Activated T-cell treated with anti-CD3 and anti-CD28 coated beads for 4 hours (primary cell): ENCODE data around the gene CCNL2.
"Not testable (repeated sequence)": the region's sequence is repeated elsewhere in the genome, so short reads cannot be mapped to it uniquely, and the experiment has no call there.

Experiments used
- DNase-seq: peaks from one replicate; pipeline ENCODE4 v3.0.0-alpha.2; 2020

The CCNL2 gene

DNA sequence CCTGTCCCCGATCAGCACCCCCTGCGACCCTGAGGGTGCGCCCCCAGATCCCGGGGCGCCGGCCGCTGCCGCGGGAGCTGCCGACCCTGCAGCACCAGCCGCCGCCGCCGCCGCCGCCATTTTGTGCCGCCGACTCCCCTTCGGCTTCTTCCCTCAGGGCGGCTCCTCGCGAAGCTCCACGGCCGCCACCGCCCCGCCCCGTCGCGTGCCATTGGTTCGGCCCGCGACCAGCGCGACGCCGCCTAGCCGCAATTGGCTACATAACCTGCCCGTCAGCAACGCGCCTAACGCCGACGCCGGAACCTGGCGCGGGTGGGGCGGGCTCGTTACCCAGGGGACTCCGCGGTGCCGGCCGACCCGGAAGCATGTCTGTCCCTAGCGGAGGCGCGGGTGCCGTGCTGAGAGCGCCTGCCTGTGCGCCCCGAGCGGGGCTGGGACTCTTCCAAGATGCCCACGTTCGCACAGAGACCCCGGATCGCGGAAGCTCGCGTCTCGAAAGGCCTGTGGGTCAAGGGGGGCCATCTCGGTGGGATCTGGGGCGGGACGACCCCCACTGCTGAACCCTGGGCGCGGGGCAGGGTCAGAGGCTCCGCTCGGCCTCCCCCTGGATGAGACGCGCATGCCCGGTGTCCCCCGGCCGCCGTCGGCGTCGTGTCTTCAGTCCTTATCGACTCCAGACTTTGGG is at the start of gene CCNL2:
Gene CCNL2 (minus strand): TSS at position 149 of the 685 bp plus-strand sequence. CDS start 29 bp downstream, at position 120.
- DNase-seq: peak; percentile 98

DNA sequence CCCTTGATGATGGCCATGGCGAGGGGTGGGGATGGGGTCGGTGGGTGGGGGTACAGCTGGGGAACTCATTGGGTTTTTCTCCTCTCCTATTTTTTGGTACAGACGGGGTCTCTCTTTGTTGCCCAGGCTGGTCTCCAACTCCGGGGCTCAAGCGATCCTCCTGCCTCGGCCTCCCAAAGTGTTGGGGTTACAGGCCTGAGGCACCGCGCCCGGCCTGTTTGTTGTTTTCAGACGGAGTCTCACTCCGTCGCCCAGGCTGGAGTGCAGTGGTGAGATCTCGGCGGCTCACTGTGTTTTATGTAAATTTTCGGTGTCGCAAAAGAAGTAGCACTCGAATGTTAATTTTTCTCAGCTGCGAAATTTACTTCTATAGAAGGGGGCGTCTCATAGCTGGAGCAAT is 47.5 kb upstream of the CCNL2 start:
- not testable (repeated sequence) for DNase-seq

DNA sequence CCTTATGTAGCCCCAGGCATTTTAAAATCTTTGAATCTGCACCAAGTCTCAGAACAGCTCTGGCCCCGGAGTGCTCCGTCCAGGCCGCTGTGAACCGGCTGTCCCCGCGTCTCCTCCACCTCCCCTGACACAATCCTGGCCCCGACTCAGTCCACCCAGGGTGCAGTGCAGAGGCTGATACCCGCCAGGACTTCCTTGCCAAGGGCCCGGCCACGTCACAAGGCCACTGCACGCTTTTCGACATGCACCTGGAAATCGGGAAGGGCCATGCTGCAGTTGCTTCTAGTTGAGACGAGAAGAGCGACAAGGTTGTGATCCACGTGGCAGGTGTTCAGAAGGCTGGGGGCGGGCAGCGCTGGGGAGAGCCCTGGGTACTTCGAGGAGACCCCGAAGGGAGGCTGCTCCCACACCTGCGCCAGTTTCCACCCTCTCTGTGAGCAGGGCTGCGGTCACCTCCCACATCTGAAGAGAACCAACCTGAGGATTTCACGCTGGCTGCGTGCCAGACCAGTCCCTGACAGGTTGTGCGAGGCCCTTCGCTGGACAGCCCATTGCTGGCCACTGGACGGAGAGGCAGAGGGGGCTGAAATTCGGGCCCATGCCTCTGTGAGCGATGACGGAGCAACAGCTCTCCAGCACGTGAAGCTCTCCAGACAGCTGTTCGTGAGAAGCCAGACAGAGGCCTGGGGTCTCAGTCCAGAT is 43.1 kb upstream of the CCNL2 start:
- DNase-seq: no peak

DNA sequence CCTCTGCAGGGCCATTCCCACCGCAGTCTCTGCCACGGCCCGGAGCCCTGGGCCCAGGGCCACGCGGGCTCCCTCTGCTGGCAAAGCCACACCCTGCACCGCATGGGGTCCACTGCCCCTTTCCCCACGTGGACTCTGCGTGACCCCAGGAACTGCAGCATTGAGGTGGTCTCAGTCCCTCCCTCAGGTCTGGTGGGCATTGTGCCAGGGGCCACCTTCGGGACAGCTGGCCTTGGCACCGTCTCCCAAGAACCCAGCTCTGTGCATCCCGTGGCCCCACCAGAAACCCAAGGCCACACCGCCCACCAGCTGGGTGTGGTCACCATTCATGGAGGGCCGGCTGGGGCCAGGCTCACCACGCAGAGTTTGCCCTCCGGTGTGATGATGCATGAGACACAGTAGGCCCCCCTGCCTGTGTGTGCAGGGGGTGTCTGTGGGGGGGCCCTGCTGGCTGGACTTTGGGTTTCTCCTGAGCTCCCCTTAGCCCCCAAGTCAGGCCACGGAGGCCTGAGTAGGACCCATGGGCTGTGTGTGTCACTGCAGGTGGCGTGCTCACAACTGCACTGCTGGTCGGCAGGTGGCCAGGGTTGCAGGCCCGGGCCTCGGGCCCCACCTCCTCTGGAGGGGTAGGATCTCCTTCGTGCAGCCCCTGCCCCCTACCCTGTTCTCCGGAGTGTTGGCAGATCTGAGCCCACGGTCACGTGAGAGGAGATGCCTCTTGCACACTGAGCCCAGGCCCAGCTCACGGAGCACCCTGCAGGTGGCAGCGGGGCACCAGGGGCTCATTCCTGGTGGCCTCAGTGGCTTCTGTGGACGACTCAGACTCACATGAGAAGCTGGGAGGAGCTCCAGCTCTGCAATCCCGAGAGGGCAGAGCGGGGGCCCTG is 42.1 kb upstream of the CCNL2 start:
- peak; percentile 50 for DNase-seq

DNA sequence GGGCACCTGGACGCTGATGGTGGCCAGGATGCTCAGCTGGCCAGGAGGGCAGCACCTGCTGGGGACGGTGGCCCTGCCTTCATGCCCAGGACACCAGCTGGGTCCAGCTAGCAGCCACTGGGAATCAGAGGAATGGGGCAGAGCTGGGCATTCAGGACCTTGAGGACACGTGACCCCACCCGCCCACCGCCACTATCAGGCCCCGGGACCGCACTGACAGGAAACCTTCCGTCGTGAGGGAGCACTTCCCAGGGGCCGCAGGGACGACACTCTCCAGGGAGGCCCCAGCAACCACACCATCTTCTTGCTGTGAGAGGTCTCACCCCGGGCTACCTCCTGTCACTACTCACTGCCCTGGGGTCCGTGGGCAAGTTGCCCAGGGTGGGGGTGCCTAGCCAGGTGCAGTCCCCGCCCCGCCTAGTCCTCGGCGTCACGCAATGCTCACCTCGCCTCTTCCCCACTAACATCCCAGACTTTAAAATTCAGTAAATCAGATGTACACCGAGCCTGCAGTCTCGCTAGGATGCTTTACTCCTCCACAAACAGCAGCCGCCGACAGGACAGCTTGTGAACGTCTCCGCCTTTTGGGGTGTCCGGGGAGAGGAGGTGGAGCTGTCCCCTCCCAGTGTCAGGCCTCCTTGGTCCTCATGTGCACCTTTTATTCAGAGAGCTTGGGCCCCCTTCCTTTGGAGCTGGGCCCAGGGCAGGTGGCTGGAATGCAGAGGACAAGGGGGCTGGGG is 41.3 kb upstream of the CCNL2 start:
- no peak for DNase-seq

DNA sequence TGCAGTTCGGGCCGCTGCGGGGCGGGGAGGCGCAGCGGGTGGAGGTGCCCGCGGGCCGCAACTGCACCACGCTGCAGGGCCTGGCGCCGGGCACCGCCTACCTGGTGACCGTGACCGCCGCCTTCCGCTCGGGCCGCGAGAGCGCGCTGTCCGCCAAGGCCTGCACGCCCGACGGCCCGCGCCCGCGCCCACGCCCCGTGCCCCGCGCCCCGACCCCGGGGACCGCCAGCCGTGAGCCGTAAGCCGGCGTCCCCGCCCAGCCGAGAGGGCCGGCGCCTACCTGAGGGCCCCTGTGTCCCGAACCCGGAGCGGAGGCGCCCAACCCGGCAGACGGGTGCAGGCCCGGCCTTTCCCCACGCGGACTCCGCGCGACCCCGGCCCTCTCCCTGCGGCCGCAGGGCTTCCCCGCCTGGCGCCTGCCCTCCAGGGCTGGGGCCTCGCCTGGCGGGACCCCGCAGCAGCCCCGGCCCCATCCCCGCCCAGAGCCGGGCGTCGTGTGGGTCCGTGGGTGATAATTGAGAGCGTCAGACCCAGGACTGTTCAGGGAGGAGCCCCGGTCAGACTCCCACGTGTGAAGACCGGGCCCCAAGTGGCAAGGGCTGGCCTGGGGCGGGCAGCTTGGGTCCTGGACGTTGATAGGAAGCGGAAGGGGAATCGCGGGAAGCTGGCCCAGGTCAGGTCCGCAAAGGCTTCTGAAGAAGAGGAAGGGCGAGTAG is 40.6 kb upstream of the CCNL2 start:
- DNase-seq: no peak

DNA sequence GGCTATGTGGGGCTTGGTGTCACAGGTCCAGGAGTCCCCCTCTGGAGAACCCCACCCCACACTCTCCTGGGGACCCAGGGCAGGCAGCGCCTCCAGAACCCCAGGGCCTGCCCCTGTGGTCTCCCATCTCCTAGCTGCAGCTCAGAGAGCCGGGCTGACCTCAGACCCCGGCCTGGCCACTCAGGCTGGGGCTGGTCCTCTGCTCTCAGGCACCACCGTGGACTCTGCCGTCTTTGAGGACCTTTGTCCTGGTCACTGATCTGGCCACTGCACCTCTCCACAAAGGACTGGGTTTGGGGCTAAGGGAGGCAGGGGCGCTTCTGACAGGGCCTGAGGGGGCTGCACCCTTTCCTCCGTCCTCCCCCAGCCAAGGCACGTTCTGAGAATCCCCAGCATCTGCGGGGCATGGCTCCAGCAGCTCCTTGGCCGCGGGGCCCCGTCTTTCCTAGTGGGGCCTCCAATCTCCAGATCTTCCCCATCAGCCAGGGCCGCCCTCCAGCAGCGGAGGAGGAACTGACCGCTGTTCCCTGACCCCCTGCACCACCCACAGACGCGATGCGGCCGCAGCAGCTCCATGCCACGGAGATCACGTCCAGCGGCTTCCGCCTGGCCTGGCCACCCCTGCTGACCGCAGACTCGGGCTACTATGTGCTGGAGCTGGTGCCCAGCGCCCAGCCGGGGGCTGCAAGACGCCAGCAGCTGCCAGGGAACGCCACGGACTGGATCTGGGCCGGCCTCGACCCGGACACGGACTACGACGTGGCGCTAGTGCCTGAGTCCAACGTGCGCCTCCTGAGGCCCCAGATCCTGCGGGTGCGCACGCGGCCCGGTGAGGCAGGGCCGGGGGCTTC is 39.6 kb upstream of the CCNL2 start:
- DNase-seq: no peak

DNA sequence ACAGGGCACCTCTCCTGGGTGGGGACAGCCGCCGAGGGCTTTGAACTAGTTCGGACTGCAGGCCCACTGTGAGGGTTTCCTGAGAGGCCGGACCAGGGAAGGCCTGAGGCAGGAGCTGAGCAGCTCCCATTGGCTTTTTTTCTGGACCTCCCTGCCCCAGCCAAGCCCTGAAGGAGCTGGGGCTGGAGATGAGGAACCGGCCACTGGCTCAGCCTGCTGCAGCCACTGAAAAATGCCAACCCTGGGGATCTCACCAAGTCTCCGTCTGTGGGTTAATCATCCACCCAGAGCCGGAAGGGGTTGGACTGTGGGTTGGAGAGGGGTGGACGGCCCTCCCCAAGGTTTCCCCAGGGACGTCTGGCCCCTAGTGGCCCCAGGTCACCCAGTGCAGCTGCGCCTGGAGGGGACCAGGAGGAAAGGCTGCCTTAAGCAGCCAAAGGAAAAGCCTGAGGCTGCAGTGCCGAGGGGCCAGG is 38.8 kb upstream of the CCNL2 start:
- DNase-seq: no peak

DNA sequence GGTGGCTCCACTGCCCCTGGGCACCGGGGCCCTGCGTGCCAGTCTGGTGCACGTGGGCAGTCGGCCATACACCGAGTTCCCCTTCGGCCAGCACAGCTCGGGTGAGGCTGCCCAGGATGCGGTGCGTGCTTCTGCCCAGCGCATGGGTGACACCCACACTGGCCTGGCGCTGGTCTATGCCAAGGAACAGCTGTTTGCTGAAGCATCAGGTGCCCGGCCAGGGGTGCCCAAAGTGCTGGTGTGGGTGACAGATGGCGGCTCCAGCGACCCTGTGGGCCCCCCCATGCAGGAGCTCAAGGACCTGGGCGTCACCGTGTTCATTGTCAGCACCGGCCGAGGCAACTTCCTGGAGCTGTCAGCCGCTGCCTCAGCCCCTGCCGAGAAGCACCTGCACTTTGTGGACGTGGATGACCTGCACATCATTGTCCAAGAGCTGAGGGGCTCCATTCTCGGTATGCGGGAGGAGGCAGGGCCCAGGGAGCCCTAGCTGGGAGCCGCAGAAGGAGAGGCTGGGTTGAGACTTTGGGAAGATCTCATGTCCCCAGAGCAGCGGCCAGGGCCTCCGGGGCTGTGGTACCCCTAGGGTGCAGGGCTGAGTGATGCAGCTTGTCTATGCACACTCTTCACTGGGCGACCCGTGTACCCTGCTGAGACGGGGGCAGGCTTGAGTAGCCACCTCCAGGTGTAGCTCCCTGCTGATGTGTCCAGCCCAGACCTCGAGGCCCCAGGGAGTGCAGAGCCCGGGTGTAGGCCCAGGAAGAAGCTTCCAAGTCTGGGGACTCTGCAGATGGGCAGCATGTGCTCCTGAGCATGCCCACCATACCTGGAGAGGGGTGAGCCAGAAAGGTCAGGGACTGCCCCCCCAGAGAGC is 38.1 kb upstream of the CCNL2 start:
- DNase-seq: no peak

DNA sequence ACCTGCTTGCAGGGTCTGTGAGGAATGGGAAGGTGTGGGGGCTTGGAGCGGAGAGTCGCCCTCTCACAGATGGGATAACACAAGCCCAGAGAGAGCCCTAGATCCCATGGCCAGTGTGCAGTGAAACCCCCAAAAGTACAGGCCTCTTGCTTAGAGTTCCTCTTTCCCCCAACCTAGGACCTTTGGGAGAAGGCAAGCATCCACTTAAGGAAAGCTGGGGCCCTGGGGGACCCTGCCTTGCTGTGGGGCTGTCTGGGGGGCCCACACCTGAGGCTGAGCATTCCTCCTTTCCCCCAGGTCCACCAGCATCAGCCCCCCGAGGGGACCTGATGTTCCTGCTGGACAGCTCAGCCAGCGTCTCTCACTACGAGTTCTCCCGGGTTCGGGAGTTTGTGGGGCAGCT is 37.5 kb upstream of the CCNL2 start:
- no peak for DNase-seq

DNA sequence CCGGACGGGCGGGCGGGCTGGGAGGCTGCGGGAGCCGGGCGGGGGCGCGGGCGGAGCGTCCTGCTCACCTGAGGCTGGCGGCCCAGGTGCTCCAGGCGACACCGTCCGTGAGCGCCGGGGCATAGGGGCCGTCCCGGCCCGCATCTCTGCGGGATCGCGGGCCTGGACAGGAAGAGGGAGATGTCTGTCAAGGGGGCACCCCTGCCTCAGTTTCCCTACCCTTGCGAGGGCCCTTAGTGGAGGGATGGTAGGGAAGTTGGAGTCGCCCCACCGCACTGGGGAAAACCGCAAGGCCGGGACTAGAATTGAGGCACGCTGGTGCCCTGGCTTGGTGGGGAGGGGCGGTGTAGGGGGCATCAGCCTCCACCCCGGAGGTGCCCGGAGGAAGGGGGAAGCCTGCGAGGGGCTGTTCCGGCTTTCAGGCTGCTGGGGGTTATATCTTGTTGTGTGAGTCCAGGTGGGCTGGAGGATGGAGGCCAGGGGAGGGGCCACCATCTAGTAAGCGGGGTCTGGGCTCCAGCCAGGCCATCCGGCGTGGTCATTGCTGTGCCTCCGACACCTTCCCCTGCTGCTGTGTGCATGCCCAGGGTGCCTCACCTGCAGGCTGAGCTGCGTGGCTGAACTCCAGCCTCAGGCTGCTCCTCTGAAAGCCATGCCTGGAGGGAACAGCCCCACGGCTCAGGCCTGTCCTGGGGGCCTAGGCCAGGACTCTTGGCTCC is 36.9 kb upstream of the CCNL2 start:
- DNase-seq: no peak

DNA sequence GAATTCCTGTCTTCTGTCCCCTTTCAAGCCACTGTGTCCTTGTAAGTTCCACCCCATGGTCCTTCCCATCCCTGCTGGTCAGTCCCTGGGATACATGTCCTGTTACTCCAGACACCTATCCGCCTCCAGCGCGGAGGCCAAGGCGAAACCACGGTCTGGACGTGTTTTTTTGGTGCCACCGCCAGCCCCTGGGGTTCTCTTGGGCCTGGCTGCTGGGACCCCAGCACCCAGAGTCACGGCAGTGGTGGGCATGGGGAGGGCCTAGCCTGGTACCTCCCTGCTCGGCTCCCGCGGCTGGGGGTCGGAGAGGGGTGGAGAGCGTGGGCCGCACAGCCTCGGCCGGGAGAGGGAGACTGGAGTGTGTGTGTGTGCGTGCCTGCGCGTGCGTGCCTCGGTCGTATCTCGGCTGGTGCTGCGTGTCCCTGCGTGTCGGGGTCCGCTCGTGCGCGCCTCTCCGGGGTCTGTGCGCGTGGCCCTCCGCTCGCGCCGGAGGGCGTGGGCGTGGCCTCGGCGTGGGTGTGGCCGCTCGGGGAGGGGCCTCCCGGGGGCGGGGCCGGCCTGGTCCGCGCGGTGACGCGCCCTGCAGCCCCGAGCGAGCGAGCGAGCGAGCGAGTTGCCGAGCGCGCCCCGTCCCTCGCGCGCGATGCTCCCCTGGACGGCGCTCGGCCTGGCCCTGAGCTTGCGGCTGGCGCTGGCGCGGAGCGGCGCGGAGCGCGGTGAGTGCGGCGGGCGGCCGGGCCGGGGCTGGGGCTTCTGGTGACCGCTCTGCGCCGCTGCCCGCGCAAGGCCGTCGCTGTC is 36.2 kb upstream of the CCNL2 start, which contains the start of gene VWA1:
Gene VWA1 (plus strand): TSS at position 585 of the 798 bp plus-strand sequence. CDS start 59 bp downstream, at position 644.
- peak; percentile 50 for DNase-seq

DNA sequence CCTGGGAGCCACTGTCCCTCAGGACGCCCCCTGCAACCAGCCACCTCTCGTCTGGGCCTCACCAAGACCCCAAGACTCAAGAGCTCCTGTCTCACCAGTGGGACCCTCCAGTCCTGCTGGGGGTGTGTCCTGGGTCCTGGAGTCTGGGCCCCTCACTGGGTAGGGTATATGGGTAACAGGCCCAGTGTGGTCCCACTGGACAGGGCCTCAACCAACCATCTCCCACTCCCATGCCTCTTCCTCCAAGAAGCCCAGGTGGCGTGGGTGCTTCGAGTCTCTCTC is 35.6 kb upstream of the CCNL2 start:
- DNase-seq: no peak

DNA sequence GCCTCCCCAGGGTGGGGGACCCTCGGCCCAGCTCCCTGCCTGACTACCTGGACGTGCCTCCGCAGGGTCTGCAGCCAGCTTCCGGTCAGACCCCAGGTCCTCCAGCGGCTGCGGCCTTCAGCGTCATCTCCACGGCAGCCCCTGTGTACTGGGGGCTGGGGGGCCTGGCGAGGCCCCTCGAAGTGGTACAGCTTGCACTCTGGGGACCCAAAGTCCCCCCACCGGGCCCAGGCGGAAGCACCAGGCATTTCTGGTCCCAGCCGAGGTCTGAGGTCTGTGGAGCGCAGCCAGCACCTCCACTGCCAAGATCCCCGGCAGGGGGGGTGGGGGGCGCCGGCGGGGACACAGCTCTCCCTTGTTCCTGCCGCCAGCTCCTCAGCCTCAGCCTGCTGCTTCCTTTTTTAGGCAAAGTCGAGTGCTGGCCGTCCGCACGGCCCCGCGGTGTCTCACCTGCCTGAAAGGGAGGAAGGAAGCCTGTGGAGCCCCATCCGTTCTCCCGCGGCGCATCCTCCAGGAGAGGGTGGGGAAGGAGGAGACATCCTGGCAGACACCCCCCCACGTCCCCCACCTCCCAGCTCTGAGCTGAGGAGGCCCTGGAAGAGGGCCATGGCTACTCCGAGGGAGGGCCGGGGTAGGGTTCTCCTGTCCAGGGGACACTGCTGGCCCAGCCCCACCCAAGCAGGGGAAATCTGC is 35.1 kb upstream of the CCNL2 start:
- DNase-seq: no peak

DNA sequence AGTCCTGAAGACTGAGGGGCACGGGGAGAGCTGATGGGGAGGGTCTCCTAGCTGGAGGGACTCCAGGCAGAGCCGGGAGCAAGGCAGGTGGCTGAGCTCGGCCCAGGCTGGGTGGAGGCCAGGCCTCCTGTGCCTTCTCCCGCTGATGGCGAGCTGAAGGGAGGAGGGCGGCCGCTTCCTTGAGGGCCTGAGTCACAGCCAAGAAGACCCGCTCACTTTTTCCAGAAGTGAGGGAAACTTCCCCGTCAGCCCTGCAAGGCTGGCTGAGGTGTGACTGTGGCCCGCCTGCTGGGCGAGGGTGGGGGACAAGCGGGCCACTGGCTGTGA is 34.6 kb upstream of the CCNL2 start:
- DNase-seq: peak; percentile 23

DNA sequence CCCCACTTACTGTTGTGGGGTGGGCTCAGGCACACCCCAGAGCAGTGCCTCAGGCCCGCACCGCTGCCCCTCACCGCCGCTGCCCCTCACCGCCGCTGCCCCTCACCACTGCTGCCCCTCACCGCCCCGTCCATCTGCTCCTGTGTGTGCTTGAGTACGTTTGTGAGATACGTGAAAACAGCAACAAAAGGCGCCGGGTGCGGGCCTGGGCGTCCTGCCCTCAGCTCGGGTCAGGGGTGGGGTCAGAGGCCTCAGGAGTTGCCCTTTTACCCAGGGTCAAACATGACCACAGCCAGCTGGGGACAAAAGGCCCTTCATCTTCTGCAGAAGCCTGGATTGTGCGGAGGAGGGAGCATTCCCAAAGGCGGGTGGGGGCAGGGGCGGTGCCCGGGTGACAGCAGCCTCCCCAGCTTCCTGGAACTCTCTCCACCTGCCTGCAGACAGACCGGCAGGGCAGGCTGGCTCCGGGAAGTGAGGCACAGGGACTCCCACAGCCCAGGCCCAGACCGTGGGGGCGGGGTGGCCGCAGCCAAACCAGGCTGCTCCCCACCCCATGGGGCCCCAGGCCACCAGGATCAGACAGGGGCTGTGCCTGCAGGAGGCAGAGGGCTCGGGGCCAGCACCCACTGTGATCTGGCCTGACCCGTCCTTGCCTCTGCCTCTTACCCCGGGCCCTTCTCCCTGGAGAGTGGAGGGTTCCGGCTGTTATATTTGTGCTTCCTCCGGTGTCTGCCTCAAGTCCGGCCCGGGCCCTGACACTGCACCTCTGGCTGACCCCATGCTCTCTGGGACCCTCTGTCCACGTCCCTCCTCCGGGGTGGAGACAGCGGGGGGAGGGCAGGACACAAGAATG is 34.0 kb upstream of the CCNL2 start:
- no peak for DNase-seq
